Bronchial epithelial cell (primary cell): ENCODE results near the gene HIVEP1. TPM values are rescaled to one million over a fixed set of nuclear protein-coding genes. Genes with fewer than 3 reads are reported as not detected.
A peak's percentile ranks its signal among the peaks of the same experiment; 100 is the strongest.

ENCODE experiments used
- DNase-seq: peaks from one replicate; pipeline ENCODE4 v3.0.0-alpha.2; 2010; ENCODE audit warnings: low read depth
- FAIRE-seq: peaks from 2 replicates; lab custom pipeline; 2011; peaks lifted over from hg19 to GRCh38; lab: Jason Lieb, UNC
- H3K27me3 ChIP-seq: 2 replicates; pipeline ENCODE4 v1.5.1; 2011; ENCODE audit warnings: low read length; ENCODE audit not compliant: control insufficient read depth, insufficient read depth
- H3K36me3 ChIP-seq: 2 replicates; pipeline ENCODE4 v1.5.1; 2011; ENCODE audit warnings: low read length; ENCODE audit not compliant: control insufficient read depth, insufficient read depth
- H3K4me3 ChIP-seq: 2 replicates; pipeline ENCODE4 v1.5.1; 2011; ENCODE audit warnings: mild to moderate bottlenecking, low read depth, low read length, control low read depth
- CTCF ChIP-seq: IDR thresholded peaks from 2 replicates; pipeline ENCODE4 v1.5.1; 2011; ENCODE audit warnings: mild to moderate bottlenecking, moderate library complexity, low read length, control low read depth, inconsistent platforms; ENCODE audit not compliant: insufficient read depth, severe bottlenecking
- total RNA-seq: library from RNA; depleted of rRNA; stranded (reverse); fragments of >200 nt; gene quantifications from 2 replicates; pipeline ENCODE4 v1.2.1, GENCODE V29; 2014

The HIVEP1 gene
- total RNA-seq, 1 donor from 2014 or later, result 6.8 TPM

- no peaks in the 10 kb centered on the region for H3K36me3 ChIP-seq
- FAIRE-seq, result no peak
- TF ChIP-seq CTCF, result no peak
- no peak overlapping the region for H3K4me3 ChIP-seq
- no peaks in the 10 kb centered on the region for H3K27me3 ChIP-seq
- DNase-seq, result peak; percentile 52
These were observed 59.0 kb downstream of the HIVEP1 start for GRCh38 chr6:12071064-12071615.

GRCh38 chr6:12075067-12075563 lies 63.0 kb downstream of the HIVEP1 start:
- H3K4me3 ChIP-seq, result no peak overlapping the region
- FAIRE-seq (no peak), DNase-seq (peak; percentile 61)
- H3K27me3 ChIP-seq, result no peaks in the 10 kb centered on the region
- H3K36me3 ChIP-seq, result no peaks in the 10 kb centered on the region
- TF ChIP-seq CTCF, result peak; percentile 20

- TF ChIP-seq CTCF, result no peak
- FAIRE-seq (no peak), DNase-seq (no peak)
- no peaks in the 10 kb centered on the region for H3K36me3 ChIP-seq
- no peaks in the 10 kb centered on the region for H3K27me3 ChIP-seq
- H3K4me3 ChIP-seq, result no peak overlapping the region
These were observed 65.1 kb downstream of the HIVEP1 start for GRCh38 chr6:12077021-12077710.

- DNase-seq, result no peak
- Histone ChIP-seq H3K36me3 (no peaks in the 10 kb centered on the region), H3K4me3 (no peak overlapping the region), H3K27me3 (no peaks in the 10 kb centered on the region)
- no peak for FAIRE-seq
- no peak for TF ChIP-seq CTCF
These were observed 65.9 kb downstream of the HIVEP1 start for GRCh38 chr6:12078014-12078413.

- DNase-seq, result no peak
- Histone ChIP-seq H3K27me3 (no peaks in the 10 kb centered on the region), H3K36me3 (no peaks in the 10 kb centered on the region), H3K4me3 (no peak overlapping the region)
- no peak for TF ChIP-seq CTCF
- FAIRE-seq, result no peak
These were observed 69.7 kb downstream of the HIVEP1 start for GRCh38 chr6:12081771-12082170.

DNA sequence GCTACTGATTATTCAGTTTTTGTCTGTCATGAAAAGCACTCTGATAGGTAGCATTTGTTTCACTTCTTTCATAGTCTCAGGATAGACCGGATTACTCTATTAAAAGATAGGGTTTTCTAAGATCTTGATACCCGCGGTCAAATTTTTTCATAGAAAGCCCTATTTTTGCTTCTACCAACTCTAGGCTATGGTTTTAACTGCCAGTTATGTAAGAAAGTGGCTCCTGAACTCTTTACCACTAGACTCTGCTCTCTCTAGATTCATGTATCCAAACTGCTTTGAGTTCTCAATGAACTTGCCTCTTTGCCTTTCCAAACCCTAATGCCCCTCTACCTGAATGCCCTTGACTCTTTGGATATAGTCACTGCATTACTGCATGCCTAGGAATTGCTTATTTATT lies 70.3 kb downstream of the HIVEP1 start:
- FAIRE-seq (no peak), DNase-seq (no peak)
- no peak overlapping the region for H3K4me3 ChIP-seq
- no peak for TF ChIP-seq CTCF
- H3K36me3 ChIP-seq, result no peaks in the 10 kb centered on the region
- H3K27me3 ChIP-seq, result no peaks in the 10 kb centered on the region
